DOHH2 (cell line): ENCODE data around the gene CYP4B1.
"Not testable (repeated sequence)": the region's sequence is repeated elsewhere in the genome, so short reads cannot be mapped to it uniquely, and the experiment has no call there.

Experiments used
- H3F3A ChIP-seq: fragments of 200-600 bp; sonication (generic), shearing (Covaris generic); 2 replicates; pipeline ENCODE4 v1.6.0; 2016; ENCODE audit warnings: antibody characterized with exemption, mild to moderate bottlenecking; ENCODE audit not compliant: control insufficient read depth, insufficient read depth
- H3K27ac ChIP-seq: fragments of 200-600 bp; sonication (generic); 2 replicates; pipeline ENCODE4 v1.5.1; 2014; ENCODE audit warnings: low read depth, mild to moderate bottlenecking, low read length, moderate library complexity
- H3K27me3 ChIP-seq: fragments of 200-600 bp; sonication (generic); 2 replicates; pipeline ENCODE4 v1.6.1; 2014; ENCODE audit warnings: mild to moderate bottlenecking, low read length, mixed read lengths; ENCODE audit not compliant: control insufficient read depth
- H3K36me3 ChIP-seq: fragments of 200-600 bp; sonication (generic); 2 replicates; pipeline ENCODE4 v1.6.1; 2014; ENCODE audit warnings: mild to moderate bottlenecking, low read length, moderate library complexity, mixed read lengths; ENCODE audit not compliant: control insufficient read depth
- H3K4me1 ChIP-seq: fragments of 200-600 bp; sonication (generic); 2 replicates; pipeline ENCODE4 v1.6.1; 2014; ENCODE audit warnings: mild to moderate bottlenecking, low read length, mixed read lengths; ENCODE audit not compliant: control insufficient read depth
- H3K4me2 ChIP-seq: fragments of 200-600 bp; sonication (generic); 2 replicates; pipeline ENCODE4 v1.6.0; 2014; ENCODE audit warnings: mild to moderate bottlenecking, low read length, moderate library complexity
- H3K4me3 ChIP-seq: fragments of 200-600 bp; sonication (generic); 2 replicates; pipeline ENCODE4 v1.5.1; 2014; ENCODE audit warnings: mild to moderate bottlenecking, low read length, mixed read lengths
- H3K79me2 ChIP-seq: fragments of 200-600 bp; sonication (generic); 2 replicates; pipeline ENCODE4 v1.6.1; 2014; ENCODE audit warnings: mild to moderate bottlenecking, low read length, mixed read lengths; ENCODE audit not compliant: control insufficient read depth
- H3K9me2 ChIP-seq: fragments of 200-600 bp; sonication (generic); replicated peaks from 2 replicates; pipeline ENCODE4 v1.6.1; 2014; ENCODE audit warnings: mild to moderate bottlenecking, low read length, mixed read lengths; ENCODE audit not compliant: control insufficient read depth
- H3K9me3 ChIP-seq: fragments of 200-600 bp; sonication (generic); 2 replicates; pipeline ENCODE4 v1.6.1; 2014; ENCODE audit warnings: antibody characterized with exemption, low read length, mixed read lengths; ENCODE audit not compliant: control insufficient read depth, insufficient read depth
- H4K20me1 ChIP-seq: fragments of 200-600 bp; sonication (generic); 2 replicates; pipeline ENCODE4 v1.6.0; 2014; ENCODE audit warnings: low read depth, mild to moderate bottlenecking, antibody characterized with exemption, low read length, moderate library complexity; ENCODE audit not compliant: control insufficient read depth, insufficient read depth
- EZH2phosphoT487 ChIP-seq: fragments of 200-600 bp; sonication (generic); IDR thresholded peaks from 2 replicates; pipeline ENCODE4 v1.6.1; 2017; ENCODE audit warnings: borderline replicate concordance, mild to moderate bottlenecking, antibody characterized with exemption, low read length, moderate library complexity, mixed read lengths
- TF ChIP-seq, protein P1 (sequence below): fragments of 200-600 bp; sonication (generic); IDR thresholded peaks from one replicate; pipeline ENCODE4 v1.5.1; 2014; ENCODE audit warnings: antibody characterized with exemption, mild to moderate bottlenecking, low read depth, low read length; ENCODE audit not compliant: poor library complexity, severe bottlenecking

Gene CYP4B1

DNA sequence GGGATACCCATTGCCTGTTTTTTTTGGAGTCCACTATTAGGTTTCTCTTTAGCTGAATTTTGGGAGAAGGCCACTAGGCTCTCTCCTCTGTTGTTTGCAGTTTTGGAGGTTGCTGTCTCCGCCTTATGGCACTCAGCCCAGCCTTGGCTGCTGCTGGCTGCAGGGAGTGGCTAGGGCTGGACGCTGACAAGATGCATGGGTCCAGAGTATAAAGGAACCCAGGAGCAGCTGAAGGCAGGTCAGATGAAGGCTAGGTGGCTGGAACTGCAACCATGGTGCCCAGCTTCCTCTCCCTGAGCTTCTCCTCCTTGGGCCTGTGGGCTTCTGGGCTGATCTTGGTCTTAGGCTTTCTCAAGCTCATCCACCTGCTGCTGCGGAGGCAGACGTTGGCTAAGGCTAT, at the start of gene CYP4B1:
CYP4B1 (plus strand) TSS at position 237 of the 400 bp plus-strand sequence; CDS start at position 273, 36 bp downstream.
- Histone ChIP-seq H3K4me3 (no peak within 1 kb of the TSS), H3K79me2 (no peaks in the 10 kb centered on the region), H3K27me3 (no peaks in the 10 kb centered on the region; the same call in 1 of the 2 replicates), H3K27ac (no peak within 1 kb of the TSS), H3K9me2 (no peaks in the 10 kb centered on the region), H3F3A (no peaks in the 10 kb centered on the region), H3K36me3 (no peaks in the 10 kb centered on the region), H3K4me2 (no peak within 1 kb of the TSS), H3K9me3 (no peaks in the 10 kb centered on the region), H3K4me1 (no peaks in the 10 kb centered on the region), H4K20me1 (no peaks in the 10 kb centered on the region)
- TF ChIP-seq EZH2phosphoT487, result no peak

DNA sequence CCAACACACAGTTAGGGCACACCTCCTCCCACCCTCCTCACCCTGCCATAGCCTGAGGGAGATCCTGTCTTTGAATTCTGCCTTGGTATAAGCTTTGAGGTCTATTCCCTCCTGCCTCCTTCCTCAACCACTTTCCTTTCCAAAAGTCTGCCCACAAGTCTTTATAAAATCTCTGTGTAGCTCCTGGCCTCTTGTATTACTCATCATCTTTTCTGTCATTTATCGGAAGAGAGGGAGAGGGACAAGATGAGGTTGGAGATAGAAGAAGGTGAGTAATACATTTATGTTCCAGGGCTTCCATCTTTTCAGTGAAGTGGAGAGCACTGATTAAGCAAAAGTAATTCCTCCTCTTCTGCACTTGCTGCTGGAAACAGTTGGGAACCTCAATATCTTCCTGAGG, 49.4 kb upstream of the CYP4B1 start:
- Histone ChIP-seq H3K9me3 (no peaks in the 10 kb centered on the region), H3K4me2 (no peak overlapping the region), H4K20me1 (no peaks in the 10 kb centered on the region), H3K79me2 (no peaks in the 10 kb centered on the region), H3K36me3 (no peaks in the 10 kb centered on the region), H3K4me1 (no peaks in the 10 kb centered on the region), H3K4me3 (no peak overlapping the region), H3K9me2 (no peaks in the 10 kb centered on the region), H3K27ac (no peak overlapping the region), H3F3A (no peaks in the 10 kb centered on the region), H3K27me3 (peaks cover 25% of the 10 kb centered on the region)
- no peak for TF ChIP-seq EZH2phosphoT487
- TF ChIP-seq, protein P1, sequence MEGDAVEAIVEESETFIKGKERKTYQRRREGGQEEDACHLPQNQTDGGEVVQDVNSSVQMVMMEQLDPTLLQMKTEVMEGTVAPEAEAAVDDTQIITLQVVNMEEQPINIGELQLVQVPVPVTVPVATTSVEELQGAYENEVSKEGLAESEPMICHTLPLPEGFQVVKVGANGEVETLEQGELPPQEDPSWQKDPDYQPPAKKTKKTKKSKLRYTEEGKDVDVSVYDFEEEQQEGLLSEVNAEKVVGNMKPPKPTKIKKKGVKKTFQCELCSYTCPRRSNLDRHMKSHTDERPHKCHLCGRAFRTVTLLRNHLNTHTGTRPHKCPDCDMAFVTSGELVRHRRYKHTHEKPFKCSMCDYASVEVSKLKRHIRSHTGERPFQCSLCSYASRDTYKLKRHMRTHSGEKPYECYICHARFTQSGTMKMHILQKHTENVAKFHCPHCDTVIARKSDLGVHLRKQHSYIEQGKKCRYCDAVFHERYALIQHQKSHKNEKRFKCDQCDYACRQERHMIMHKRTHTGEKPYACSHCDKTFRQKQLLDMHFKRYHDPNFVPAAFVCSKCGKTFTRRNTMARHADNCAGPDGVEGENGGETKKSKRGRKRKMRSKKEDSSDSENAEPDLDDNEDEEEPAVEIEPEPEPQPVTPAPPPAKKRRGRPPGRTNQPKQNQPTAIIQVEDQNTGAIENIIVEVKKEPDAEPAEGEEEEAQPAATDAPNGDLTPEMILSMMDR, result no peak

DNA sequence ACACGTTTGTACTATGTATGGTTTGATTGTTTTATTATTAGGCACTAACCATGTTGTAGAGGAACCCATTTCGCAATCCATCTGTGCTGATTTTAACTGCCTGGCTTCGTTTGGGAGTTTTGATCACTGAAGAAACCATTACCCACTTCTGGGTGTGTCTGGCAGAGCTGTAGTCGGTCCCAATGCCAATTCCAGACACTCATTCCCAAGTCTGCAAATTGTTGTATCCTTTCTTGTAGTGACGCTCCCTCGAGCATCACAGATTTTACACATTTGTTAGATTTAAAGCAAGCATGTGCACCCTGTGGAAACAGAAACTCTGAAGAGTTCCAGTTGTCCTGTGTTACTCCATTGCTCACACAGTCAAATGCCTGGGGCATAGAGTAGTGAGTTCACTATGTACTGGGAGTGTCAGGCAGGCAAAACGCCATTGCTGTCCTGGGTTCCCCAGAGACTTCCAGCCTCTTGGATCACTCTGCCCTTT, 48.9 kb upstream of the CYP4B1 start:
- TF ChIP-seq EZH2phosphoT487, result no peak
- TF ChIP-seq, protein P1, result no peak
- H3K27ac ChIP-seq, result no peak overlapping the region
- no peaks in the 10 kb centered on the region for H3K36me3 ChIP-seq
- no peaks in the 10 kb centered on the region for H3K9me3 ChIP-seq
- no peaks in the 10 kb centered on the region for H3F3A ChIP-seq
- no peak overlapping the region for H3K4me2 ChIP-seq
- no peaks in the 10 kb centered on the region for H3K79me2 ChIP-seq
- no peaks in the 10 kb centered on the region for H4K20me1 ChIP-seq
- H3K4me3 ChIP-seq, result no peak overlapping the region
- peaks cover 25% of the 10 kb centered on the region for H3K27me3 ChIP-seq
- no peaks in the 10 kb centered on the region for H3K4me1 ChIP-seq
- H3K9me2 ChIP-seq, result no peaks in the 10 kb centered on the region

DNA sequence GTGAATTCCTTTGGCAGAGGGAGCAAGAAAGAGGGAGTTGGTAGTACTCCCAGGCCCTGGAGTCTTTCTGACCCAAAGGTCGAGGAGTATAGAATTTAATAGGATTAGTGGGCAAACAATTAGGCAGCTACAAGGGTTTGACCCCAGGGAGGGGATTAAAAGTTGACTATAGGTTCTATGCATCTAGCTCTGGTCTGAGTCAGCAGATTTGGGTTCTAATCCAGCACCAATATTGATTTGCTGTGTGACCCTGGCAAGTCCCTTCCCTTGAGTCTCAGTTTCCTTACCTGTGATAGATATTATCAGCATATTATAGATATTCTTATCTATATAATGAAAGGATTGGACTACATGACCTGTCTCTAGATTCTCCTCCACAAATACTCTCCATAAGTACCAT, 44.9 kb upstream of the CYP4B1 start:
- Histone ChIP-seq H3F3A (no peaks in the 10 kb centered on the region), H4K20me1 (no peaks in the 10 kb centered on the region), H3K79me2 (no peaks in the 10 kb centered on the region), H3K27me3 (peaks cover 19% of the 10 kb centered on the region; the same call in 1 of the 2 replicates), H3K9me2 (no peaks in the 10 kb centered on the region), H3K9me3 (no peaks in the 10 kb centered on the region), H3K27ac (no peak overlapping the region), H3K4me2 (no peak overlapping the region), H3K36me3 (no peaks in the 10 kb centered on the region), H3K4me1 (no peaks in the 10 kb centered on the region), H3K4me3 (no peak overlapping the region)
- TF ChIP-seq, protein P1, result no peak
- no peak for TF ChIP-seq EZH2phosphoT487

DNA sequence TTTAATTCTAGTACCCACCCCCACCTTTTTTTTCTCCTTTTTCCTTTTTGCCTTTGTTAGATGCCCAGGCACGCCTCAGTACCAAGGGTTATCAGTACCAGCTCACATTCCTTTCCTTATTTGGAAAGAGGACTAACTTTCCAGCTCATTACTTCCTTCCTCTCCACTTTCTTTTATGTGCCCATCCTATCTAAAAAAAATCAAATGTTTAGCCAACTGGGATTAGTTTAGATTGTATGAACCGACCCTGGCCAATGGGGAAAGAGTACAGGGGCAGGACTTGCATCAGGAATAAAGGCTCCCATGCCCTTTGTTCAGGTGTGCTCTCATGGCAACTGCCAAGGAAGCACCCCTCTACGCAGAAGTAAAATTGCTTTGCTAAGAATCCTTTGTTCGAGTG, 44.1 kb upstream of the CYP4B1 start:
- H3K9me3 ChIP-seq, H3K4me3 ChIP-seq, H3K4me1 ChIP-seq, H3K79me2 ChIP-seq, H4K20me1 ChIP-seq, H3F3A ChIP-seq, H3K4me2 ChIP-seq, H3K36me3 ChIP-seq, H3K27ac ChIP-seq, H3K9me2 ChIP-seq: not testable (repeated sequence)
- peaks cover 14% of the 10 kb centered on the region; the same call in 1 of the 2 replicates for H3K27me3 ChIP-seq
